HG02981 (cell line): Measurements from ENCODE around the gene NFKBIL1.

Experiments
- ATAC-seq: cut with Tn5 transposase; IDR thresholded peaks from one replicate; pipeline ENCODE4 v1.9.1; 2021; ENCODE audit warnings: mild to moderate bottlenecking, moderate library complexity; ENCODE audit not compliant: unreplicated experiment

The NFKBIL1 gene

GRCh38 chr6:31559958-31560696 is 12.7 kb downstream of the NFKBIL1 start:
- peak; percentile 62 for ATAC-seq

- no peak for ATAC-seq
Measured at GRCh38 chr6:31560697-31561058, 13.3 kb downstream of the NFKBIL1 start.

DNA sequence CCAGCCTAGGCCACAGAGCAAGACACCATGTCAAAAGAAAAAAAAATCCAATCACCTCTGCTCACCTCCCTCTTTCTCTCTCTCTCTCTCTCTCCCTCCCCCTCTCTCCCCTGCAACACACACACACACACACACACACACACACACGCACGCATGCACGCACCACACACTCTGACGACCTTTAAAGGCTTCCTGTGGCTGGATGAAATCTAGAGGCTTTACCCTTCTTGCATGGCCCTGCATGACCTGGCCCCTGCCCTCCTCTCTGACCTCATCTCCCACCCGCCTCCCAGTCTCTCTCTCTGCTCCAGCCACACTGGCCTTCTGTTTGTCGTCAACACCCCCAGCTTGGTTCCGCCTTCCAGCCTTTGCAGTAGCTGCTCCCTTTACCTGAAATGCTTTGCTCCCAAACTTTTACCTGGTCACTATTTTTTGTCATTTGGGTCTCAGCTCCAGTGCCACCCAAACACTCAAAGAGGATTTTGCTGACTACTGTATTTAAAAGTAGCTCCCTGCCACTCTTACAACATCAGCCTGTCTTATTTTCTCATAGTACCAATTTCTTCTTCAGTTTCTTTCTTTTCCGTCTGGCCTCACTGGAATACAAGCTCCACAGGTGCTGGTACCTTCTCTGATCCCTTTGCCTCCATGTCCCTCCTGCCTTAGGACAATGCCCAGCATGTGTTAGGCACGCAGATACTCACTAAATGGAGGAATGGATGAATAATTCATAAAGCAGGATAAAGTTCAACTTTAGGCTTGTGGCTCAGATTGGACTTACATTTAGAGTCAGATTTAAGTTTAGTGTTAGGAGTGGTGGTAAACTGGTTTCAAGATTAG is 20.3 kb downstream of the NFKBIL1 start:
- ATAC-seq: no peak

- peak; percentile 60 for ATAC-seq
Measured at GRCh38 chr6:31568537-31568961, 21.1 kb downstream of the NFKBIL1 start.

DNA sequence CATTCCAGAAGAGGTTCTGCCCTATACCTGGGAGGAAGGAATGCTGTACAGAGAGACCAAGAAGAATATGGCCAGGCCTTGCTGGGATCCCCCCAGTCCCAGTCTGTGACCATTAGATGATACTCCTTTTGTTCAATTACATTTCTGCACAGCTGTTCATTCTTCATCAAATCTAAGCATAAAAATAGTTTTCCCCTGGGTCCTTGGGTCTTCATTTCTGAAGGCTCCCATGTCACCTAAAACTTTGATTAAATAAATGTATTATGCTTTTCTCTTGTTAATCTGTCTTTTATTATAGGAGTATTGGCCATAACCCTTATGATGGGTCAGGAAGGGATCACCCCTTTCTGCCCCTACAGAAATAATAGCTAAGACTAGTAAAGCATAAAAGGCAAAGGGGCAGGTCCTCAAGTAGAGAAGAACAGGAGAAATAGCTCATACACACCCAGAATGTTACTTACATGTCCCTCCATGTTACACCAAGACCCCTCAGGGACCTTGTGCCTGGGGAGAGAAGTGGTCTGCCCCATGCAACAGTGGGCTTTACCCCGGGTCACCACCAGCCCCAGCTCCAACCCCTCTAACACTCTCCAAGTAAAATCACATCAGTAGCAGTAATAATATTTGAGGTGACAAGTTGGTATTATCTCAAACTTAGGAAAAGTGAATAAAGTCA is 22.6 kb downstream of the NFKBIL1 start:
- ATAC-seq: no peak

GRCh38 chr6:31572041-31572911 is 24.9 kb downstream of the NFKBIL1 start, which contains the start of gene LTA:
Gene LTA (plus strand): TSS chr6:31572289. CDS start chr6:31572743, 454 bp downstream.
- peak; percentile 38 for ATAC-seq

DNA sequence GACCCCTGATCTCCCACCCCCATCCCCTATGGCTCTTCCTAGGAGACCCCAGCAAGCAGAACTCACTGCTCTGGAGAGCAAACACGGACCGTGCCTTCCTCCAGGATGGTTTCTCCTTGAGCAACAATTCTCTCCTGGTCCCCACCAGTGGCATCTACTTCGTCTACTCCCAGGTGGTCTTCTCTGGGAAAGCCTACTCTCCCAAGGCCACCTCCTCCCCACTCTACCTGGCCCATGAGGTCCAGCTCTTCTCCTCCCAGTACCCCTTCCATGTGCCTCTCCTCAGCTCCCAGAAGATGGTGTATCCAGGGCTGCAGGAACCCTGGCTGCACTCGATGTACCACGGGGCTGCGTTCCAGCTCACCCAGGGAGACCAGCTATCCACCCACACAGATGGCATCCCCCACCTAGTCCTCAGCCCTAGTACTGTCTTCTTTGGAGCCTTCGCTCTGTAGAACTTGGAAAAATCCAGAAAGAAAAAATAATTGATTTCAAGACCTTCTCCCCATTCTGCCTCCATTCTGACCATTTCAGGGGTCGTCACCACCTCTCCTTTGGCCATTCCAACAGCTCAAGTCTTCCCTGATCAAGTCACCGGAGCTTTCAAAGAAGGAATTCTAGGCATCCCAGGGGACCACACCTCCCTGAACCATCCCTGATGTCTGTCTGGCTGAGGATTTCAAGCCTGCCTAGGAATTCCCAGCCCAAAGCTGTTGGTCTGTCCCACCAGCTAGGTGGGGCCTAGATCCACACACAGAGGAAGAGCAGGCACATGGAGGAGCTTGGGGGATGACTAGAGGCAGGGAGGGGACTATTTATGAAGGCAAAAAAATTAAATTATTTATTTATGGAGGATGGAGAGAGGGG is 26.1 kb downstream of the NFKBIL1 start:
- ATAC-seq: no peak

DNA sequence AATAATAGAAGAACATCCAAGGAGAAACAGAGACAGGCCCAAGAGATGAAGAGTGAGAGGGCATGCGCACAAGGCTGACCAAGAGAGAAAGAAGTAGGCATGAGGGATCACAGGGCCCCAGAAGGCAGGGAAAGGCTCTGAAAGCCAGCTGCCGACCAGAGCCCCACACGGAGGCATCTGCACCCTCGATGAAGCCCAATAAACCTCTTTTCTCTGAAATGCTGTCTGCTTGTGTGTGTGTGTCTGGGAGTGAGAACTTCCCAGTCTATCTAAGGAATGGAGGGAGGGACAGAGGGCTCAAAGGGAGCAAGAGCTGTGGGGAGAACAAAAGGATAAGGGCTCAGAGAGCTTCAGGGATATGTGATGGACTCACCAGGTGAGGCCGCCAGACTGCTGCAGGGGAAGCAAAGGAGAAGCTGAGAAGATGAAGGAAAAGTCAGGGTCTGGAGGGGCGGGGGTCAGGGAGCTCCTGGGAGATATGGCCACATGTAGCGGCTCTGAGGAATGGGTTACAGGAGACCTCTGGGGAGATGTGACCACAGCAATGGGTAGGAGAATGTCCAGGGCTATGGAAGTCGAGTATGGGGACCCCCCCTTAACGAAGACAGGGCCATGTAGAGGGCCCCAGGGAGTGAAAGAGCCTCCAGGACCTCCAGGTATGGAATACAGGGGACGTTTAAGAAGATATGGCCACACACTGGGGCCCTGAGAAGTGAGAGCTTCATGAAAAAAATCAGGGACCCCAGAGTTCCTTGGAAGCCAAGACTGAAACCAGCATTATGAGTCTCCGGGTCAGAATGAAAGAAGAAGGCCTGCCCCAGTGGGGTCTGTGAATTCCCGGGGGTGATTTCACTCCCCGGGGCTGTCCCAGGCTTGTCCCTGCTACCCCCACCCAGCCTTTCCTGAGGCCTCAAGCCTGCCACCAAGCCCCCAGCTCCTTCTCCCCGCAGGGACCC is 27.0 kb downstream of the NFKBIL1 start:
- ATAC-seq: no peak

- no peak for ATAC-seq
Measured at GRCh38 chr6:31575335-31575901, 28.0 kb downstream of the NFKBIL1 start, which contains the start of gene TNF. Gene TNF (plus strand): TSS chr6:31575565. CDS start chr6:31575742, 177 bp downstream.

DNA sequence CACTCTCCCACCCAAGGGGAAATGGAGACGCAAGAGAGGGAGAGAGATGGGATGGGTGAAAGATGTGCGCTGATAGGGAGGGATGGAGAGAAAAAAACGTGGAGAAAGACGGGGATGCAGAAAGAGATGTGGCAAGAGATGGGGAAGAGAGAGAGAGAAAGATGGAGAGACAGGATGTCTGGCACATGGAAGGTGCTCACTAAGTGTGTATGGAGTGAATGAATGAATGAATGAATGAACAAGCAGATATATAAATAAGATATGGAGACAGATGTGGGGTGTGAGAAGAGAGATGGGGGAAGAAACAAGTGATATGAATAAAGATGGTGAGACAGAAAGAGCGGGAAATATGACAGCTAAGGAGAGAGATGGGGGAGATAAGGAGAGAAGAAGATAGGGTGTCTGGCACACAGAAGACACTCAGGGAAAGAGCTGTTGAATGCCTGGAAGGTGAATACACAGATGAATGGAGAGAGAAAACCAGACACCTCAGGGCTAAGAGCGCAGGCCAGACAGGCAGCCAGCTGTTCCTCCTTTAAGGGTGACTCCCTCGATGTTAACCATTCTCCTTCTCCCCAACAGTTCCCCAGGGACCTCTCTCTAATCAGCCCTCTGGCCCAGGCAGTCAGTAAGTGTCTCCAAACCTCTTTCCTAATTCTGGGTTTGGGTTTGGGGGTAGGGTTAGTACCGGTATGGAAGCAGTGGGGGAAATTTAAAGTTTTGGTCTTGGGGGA is 28.7 kb downstream of the NFKBIL1 start:
- no peak for ATAC-seq

- ATAC-seq: no peak
Measured at GRCh38 chr6:31576897-31577578, 29.6 kb downstream of the NFKBIL1 start.

GRCh38 chr6:31577579-31577966 is 30.2 kb downstream of the NFKBIL1 start:
- ATAC-seq: no peak

- ATAC-seq: no peak
Measured at GRCh38 chr6:31578184-31579118, 31.0 kb downstream of the NFKBIL1 start.

- ATAC-seq: no peak
Measured at GRCh38 chr6:31579119-31579505, 31.7 kb downstream of the NFKBIL1 start.

DNA sequence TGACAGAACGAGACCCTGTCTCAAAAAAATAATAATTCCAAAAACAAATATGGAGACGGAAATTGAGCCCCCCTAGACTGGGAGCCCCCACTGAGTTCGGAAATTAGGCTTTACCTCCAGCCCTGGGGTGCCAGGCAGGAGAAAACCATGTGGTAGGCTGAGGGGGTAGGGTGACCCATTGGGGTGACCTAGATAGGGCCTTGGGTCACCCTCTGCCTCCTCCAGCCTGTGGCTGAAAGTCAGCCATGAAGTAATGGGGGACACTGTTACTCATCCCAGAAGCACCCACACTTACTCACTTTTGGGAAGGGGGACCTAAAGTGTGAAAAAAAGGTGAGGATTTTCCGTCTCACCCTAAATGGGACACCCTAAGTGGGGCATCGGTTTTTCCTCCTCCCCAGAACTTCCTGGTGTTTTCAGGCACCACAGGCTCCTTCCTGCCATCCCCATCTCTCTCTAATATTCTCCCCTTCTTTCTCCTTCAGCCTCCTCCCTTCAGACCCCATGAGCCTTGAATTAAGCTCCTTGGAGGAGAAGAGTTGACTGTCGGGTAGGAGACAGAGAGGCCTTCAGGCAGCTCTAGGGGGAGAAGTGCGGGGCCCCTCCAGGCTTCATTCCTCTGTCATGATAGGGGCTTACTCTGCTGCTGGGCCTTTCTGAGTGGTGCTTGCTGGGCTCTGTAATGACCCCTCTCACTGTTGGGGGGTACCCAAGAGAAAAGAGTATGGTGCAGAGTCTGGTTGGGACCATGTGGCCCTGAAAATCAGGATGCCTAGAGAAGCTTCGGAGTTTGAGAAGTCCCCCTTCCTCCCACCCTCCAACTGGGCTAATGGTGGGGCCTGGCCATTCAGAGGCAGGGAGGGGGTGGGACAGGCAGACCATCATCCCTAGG is 32.4 kb downstream of the NFKBIL1 start:
- ATAC-seq: no peak
